Epithelial cell of proximal tubule (primary cell): Measurements from ENCODE around the gene SLC25A17. TPM values are rescaled to one million over a fixed set of nuclear protein-coding genes. Genes with fewer than 3 reads are reported as not detected.

Experiments
- DNase-seq: peaks from one replicate; pipeline ENCODE4 v3.0.0-alpha.2; 2011; ENCODE audit warnings: low read depth
- H3K4me3 ChIP-seq: 2 replicates; pipeline ENCODE4 v1.5.1; 2011; ENCODE audit warnings: low read depth, mild to moderate bottlenecking, low read length
- total RNA-seq: library from RNA; depleted of rRNA; stranded (reverse); fragments of >200 nt; gene quantifications from 2 replicates; pipeline ENCODE4 v1.2.3, GENCODE V29; 2015
- TF ChIP-seq, protein P1 (sequence below): conservative IDR thresholded peaks from 2 replicates; pipeline ENCODE4 v1.5.1; 2012; ENCODE audit warnings: low read depth, mild to moderate bottlenecking, low read length

Gene SLC25A17
- total RNA-seq, 1 donor from 2014 or later, result 16.3 TPM

DNA sequence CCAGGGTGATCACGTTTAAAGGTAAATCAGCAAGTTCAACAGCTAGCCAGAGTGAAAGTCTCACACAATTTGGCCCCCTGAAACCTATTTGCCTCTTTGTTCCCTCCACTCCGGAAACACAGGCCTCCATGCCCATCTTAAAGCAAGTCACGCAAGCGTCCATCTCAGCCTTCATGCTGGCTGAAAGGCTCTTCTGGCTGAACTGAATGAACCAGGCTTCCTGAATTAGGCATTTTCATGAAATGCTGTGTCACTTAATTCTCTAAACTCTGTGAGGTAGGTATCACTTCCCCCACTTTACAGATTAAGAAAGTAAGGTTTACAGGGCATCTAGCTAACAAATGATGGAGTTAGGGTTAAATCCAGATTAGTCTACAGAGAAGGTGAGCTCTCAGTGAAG is 1.4 kb downstream of the SLC25A17 start:
- TF ChIP-seq, protein P1, sequence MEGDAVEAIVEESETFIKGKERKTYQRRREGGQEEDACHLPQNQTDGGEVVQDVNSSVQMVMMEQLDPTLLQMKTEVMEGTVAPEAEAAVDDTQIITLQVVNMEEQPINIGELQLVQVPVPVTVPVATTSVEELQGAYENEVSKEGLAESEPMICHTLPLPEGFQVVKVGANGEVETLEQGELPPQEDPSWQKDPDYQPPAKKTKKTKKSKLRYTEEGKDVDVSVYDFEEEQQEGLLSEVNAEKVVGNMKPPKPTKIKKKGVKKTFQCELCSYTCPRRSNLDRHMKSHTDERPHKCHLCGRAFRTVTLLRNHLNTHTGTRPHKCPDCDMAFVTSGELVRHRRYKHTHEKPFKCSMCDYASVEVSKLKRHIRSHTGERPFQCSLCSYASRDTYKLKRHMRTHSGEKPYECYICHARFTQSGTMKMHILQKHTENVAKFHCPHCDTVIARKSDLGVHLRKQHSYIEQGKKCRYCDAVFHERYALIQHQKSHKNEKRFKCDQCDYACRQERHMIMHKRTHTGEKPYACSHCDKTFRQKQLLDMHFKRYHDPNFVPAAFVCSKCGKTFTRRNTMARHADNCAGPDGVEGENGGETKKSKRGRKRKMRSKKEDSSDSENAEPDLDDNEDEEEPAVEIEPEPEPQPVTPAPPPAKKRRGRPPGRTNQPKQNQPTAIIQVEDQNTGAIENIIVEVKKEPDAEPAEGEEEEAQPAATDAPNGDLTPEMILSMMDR, result no peak
- no peak for DNase-seq
- H3K4me3 ChIP-seq, result no peak overlapping the region

DNA sequence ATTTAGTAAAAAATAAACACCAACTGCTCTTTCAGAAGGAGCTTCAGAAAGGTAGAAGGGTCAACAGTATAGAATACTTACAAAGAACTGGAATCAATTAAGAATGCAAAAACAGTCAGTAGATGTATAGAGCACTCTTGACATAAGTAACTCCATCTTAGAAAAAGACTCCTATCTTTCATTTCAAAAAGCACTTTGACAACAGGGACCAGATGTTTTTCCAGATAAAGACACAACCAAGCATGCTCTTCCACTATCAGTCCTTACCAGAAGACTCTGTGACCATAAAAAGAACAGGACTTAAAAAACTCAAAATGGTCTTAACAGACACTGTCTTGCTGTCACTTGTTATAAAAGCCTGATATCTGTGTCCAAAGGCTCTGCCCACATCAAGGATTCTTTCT is 5.2 kb downstream of the SLC25A17 start:
- H3K4me3 ChIP-seq, result no peak overlapping the region
- TF ChIP-seq, protein P1, result no peak
- DNase-seq, result no peak

DNA sequence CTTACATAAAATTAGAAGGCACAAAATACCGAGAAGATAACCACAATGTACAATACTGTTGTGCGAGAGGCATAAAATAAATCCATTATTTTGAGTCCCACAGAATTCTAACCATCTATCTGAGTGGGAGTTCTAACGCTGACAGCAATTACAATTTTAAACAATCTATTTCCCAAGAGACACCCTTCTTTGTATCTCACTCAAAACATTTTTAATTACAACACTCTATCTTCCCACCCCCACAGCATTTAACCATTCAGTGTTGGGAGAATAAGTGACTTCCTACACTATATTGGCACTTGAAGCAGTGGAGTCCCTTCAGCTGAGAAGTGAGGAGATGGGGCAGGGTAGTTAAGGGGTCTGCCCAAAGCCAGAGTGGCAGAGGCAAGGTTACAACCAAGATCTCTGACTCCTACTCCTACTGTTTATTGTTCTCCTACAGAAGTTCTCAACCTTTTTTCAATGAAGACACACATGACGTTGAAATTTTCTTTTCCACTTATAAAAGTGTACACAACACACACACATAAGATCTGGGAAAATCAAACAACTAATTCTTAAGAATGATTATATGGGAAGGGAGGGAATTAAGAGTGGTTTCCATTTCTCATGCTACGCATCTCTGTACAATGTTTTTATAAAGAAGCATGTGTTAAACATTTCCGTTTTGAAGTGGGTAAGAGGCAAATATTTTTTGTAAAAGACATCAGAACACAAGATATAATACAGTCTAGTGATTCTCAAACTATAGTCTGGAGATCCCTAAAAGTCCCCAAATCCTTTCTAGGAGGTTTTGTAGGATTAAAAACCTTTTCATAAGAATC is 10.9 kb downstream of the SLC25A17 start:
- DNase-seq, result no peak
- H3K4me3 ChIP-seq, result no peak overlapping the region
- TF ChIP-seq, protein P1, result no peak

DNA sequence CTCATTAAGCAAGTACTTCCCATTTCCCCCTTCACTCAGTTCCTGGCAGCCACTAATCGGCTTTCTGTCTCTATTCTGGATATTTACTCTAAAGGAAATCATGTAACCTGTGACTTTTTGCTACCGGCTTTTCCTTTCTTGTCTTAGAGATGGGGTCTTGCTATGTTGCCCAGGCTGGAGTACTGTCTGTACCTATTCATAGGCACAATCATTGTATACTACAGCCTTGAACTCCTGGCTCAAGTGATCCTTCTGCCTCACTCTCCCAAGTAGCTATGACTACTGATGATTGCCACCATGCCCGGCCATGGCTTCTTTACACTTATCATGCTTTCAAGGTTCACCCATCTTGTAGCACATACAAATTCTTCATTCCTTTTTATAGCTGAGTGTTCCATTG is 12.4 kb downstream of the SLC25A17 start:
- no peak overlapping the region for H3K4me3 ChIP-seq
- DNase-seq, result no peak
- TF ChIP-seq, protein P1, result no peak

DNA sequence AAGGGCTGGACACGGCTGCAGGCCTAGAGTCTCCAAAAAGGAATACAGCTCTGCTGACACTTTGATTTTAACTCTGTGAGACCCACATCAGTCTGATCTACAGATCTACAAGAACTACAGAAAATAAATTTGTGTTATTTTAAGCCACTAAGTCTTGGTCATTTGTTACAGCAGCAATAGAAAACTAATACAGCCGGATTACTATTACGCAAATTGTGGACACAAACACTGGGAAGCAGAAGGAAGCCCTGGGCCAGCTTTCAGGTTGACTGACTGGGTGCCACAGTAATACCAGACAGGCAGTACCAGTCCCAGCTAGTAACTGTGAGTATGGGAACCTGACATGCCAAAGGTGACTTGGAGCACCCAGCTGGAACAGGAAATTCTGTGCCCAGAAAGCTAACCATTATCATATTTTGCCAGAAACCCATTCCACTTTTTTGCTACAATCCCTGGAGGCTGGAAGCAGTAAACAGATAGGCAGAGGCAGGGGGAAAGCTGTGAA is 13.4 kb downstream of the SLC25A17 start:
- TF ChIP-seq, protein P1, result no peak
- H3K4me3 ChIP-seq, result no peak overlapping the region
- no peak for DNase-seq

DNA sequence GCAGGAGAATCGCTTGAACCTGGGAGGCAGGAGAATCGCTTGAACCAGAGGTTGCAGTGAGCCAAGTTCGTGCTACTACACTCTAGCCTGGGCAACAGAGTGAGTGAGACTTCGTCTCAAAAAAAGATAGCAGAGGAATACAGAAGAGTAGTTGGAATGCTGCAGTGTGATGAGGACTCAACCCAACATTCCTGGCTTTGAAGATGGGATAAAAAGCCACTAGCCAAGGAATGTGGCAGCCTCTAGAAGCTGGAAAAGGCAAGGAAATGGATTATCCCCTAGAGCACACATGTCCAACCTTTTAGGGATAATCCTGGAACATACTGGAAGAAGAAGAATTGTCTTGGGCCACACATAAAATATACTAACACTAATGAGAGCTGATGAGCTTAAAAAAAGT is 13.9 kb downstream of the SLC25A17 start:
- no peak overlapping the region for H3K4me3 ChIP-seq
- TF ChIP-seq, protein P1, result no peak
- no peak for DNase-seq

DNA sequence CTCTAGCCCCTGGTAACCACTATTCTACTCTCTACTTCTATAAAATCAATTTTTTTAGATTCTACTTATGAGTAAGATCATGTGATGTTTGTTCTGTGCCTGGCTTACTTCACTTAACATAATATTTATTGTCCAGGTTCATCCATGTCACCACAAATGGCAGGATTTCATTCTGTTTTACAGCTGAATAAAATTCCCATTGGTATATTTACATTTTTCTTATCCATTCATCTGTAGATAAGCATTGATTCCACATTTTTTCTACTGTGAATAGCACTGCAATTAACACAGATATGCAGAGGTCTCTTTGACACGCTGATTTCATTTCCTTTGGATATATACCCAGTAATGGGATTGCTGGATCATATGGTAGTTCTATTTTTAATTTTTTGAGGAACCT is 15.8 kb downstream of the SLC25A17 start:
- TF ChIP-seq, protein P1, result no peak
- DNase-seq, result no peak
- no peak overlapping the region for H3K4me3 ChIP-seq
